ENCODE results near the gene USP3. TPM values are rescaled to one million over a fixed set of nuclear protein-coding genes. Genes with fewer than 3 reads are reported as not detected.
"Not testable (repeated sequence)": the region's sequence is repeated elsewhere in the genome, so short reads cannot be mapped to it uniquely, and the experiment has no call there.

Gene USP3
- total and polyA plus RNA-seq, 9 donors: 15.0 to 34.5 (median 22.0) TPM

- Histone ChIP-seq H3K9me3 (replicated peaks; ENCODE audit: control insufficient read depth, low read depth, low read length) (no peaks in the 10 kb centered on the region), H3K27ac (ENCODE audit: low read length) (no peak overlapping the region), H3K4me3 (ENCODE audit: low read length) (no peak overlapping the region), H3K27me3 (ENCODE audit: control insufficient read depth, insufficient read depth, low read length) (no peaks in the 10 kb centered on the region), H3K4me1 (ENCODE audit: control insufficient read depth, insufficient read depth, low read length) (no peaks in the 10 kb centered on the region), H3K36me3 (ENCODE audit: control insufficient read depth, insufficient read depth, low read length) (no peaks in the 10 kb centered on the region)
- DNase-seq: no peak
- no CpG with 5 or more reads among the region's 6 CpGs for WGBS (ENCODE audit: insufficient coverage)
Measured at GRCh38 chr15:63513271-63513670, 8.9 kb downstream of the USP3 start.

- no CpG with 5 or more reads among the region's 3 CpGs for WGBS (ENCODE audit: insufficient coverage)
- Histone ChIP-seq H3K9me3 (replicated peaks; ENCODE audit: control insufficient read depth, low read depth, low read length) (no peaks in the 10 kb centered on the region), H3K36me3 (ENCODE audit: control insufficient read depth, insufficient read depth, low read length) (no peaks in the 10 kb centered on the region), H3K4me1 (ENCODE audit: control insufficient read depth, insufficient read depth, low read length) (no peaks in the 10 kb centered on the region), H3K27me3 (ENCODE audit: control insufficient read depth, insufficient read depth, low read length) (no peaks in the 10 kb centered on the region), H3K27ac (ENCODE audit: low read length) (no peak overlapping the region), H3K4me3 (ENCODE audit: low read length) (no peak overlapping the region)
- DNase-seq: no peak
Measured at GRCh38 chr15:63513728-63514127, 9.3 kb downstream of the USP3 start.

GRCh38 chr15:63514531-63514943, 10.1 kb downstream of the USP3 start:
- WGBS (ENCODE audit: insufficient coverage): no CpG with 5 or more reads among the region's 1 CpG
- DNase-seq: no peak
- H3K27ac ChIP-seq (ENCODE audit: low read length): no peak overlapping the region
- no peaks in the 10 kb centered on the region for H3K9me3 ChIP-seq (replicated peaks; ENCODE audit: control insufficient read depth, low read depth, low read length)
- H3K4me1 ChIP-seq (ENCODE audit: control insufficient read depth, insufficient read depth, low read length): no peaks in the 10 kb centered on the region
- no peaks in the 10 kb centered on the region for H3K36me3 ChIP-seq (ENCODE audit: control insufficient read depth, insufficient read depth, low read length)
- no peaks in the 10 kb centered on the region for H3K27me3 ChIP-seq (ENCODE audit: control insufficient read depth, insufficient read depth, low read length)
- H3K4me3 ChIP-seq (ENCODE audit: low read length): no peak overlapping the region

- Histone ChIP-seq H3K4me1 (ENCODE audit: control insufficient read depth, insufficient read depth, low read length) (peaks cover 11% of the 10 kb centered on the region), H3K27ac (ENCODE audit: low read length) (no peak overlapping the region), H3K4me3 (ENCODE audit: low read length) (no peak overlapping the region), H3K9me3 (replicated peaks; ENCODE audit: control insufficient read depth, low read depth, low read length) (no peaks in the 10 kb centered on the region), H3K27me3 (ENCODE audit: control insufficient read depth, insufficient read depth, low read length) (no peaks in the 10 kb centered on the region), H3K36me3 (ENCODE audit: control insufficient read depth, insufficient read depth, low read length) (no peaks in the 10 kb centered on the region)
- DNase-seq: no peak
Measured at GRCh38 chr15:63517202-63517601, 12.8 kb downstream of the USP3 start.

GRCh38 chr15:63517628-63518027, 13.2 kb downstream of the USP3 start:
- Histone ChIP-seq H3K27ac (ENCODE audit: low read length) (no peak overlapping the region), H3K4me3 (ENCODE audit: low read length) (no peak overlapping the region), H3K9me3 (replicated peaks; ENCODE audit: control insufficient read depth, low read depth, low read length) (no peaks in the 10 kb centered on the region), H3K4me1 (ENCODE audit: control insufficient read depth, insufficient read depth, low read length) (peaks cover 12% of the 10 kb centered on the region), H3K27me3 (ENCODE audit: control insufficient read depth, insufficient read depth, low read length) (no peaks in the 10 kb centered on the region), H3K36me3 (ENCODE audit: control insufficient read depth, insufficient read depth, low read length) (no peaks in the 10 kb centered on the region)
- WGBS (ENCODE audit: insufficient coverage): 86% methylated on average over 1 of the region's 1 CpG
- DNase-seq: no peak

- WGBS (ENCODE audit: insufficient coverage): no CpG with 5 or more reads among the region's 4 CpGs
- no peaks in the 10 kb centered on the region for H3K36me3 ChIP-seq (ENCODE audit: control insufficient read depth, insufficient read depth, low read length)
Measured at GRCh38 chr15:63519041-63519440, 14.6 kb downstream of the USP3 start.

GRCh38 chr15:63519548-63520178, 15.3 kb downstream of the USP3 start:
- Histone ChIP-seq H3K27ac (ENCODE audit: low read length) (no peak overlapping the region), H3K4me1 (ENCODE audit: control insufficient read depth, insufficient read depth, low read length) (peaks cover 17% of the 10 kb centered on the region), H3K36me3 (ENCODE audit: control insufficient read depth, insufficient read depth, low read length) (peaks cover 2% of the 10 kb centered on the region), H3K4me3 (ENCODE audit: low read length) (no peak overlapping the region), H3K9me3 (replicated peaks; ENCODE audit: control insufficient read depth, low read depth, low read length) (no peaks in the 10 kb centered on the region), H3K27me3 (ENCODE audit: control insufficient read depth, insufficient read depth, low read length) (no peaks in the 10 kb centered on the region)
- WGBS (ENCODE audit: insufficient coverage): 88% methylated on average over 3 of the region's 7 CpGs
- DNase-seq: no peak

More at GRCh38 chr15:63519041-63519440, 14.6 kb downstream of the USP3 start:
- Histone ChIP-seq H3K4me3 (ENCODE audit: low read length) (no peak overlapping the region), H3K27ac (ENCODE audit: low read length) (no peak overlapping the region), H3K27me3 (ENCODE audit: control insufficient read depth, insufficient read depth, low read length) (no peaks in the 10 kb centered on the region), H3K4me1 (ENCODE audit: control insufficient read depth, insufficient read depth, low read length) (peaks cover 15% of the 10 kb centered on the region), H3K9me3 (replicated peaks; ENCODE audit: control insufficient read depth, low read depth, low read length) (no peaks in the 10 kb centered on the region)
- no peak for DNase-seq

- WGBS (ENCODE audit: insufficient coverage): 64% methylated on average over 4 of the region's 7 CpGs
- peaks cover 17% of the 10 kb centered on the region for H3K4me1 ChIP-seq (ENCODE audit: control insufficient read depth, insufficient read depth, low read length)
Measured at GRCh38 chr15:63520462-63520861, 16.1 kb downstream of the USP3 start.

GRCh38 chr15:63522225-63522578, 17.8 kb downstream of the USP3 start:
- WGBS (ENCODE audit: insufficient coverage): 51% methylated on average over 2 of the region's 3 CpGs

More at GRCh38 chr15:63520462-63520861, 16.1 kb downstream of the USP3 start:
- DNase-seq; H3K4me3 ChIP-seq (ENCODE audit: low read length); H3K36me3 ChIP-seq (ENCODE audit: control insufficient read depth, insufficient read depth, low read length); H3K27me3 ChIP-seq (ENCODE audit: control insufficient read depth, insufficient read depth, low read length); H3K9me3 ChIP-seq (replicated peaks; ENCODE audit: control insufficient read depth, low read depth, low read length); H3K27ac ChIP-seq (ENCODE audit: low read length): not testable (repeated sequence)

GRCh38 chr15:63523306-63523990, 19.1 kb downstream of the USP3 start:
- Histone ChIP-seq H3K36me3 (ENCODE audit: control insufficient read depth, insufficient read depth, low read length) (peaks cover 2% of the 10 kb centered on the region), H3K27ac (ENCODE audit: low read length) (peak overlapping the region; percentile 8), H3K9me3 (replicated peaks; ENCODE audit: control insufficient read depth, low read depth, low read length) (no peaks in the 10 kb centered on the region), H3K4me1 (ENCODE audit: control insufficient read depth, insufficient read depth, low read length) (peaks cover 17% of the 10 kb centered on the region), H3K4me3 (ENCODE audit: low read length) (no peak overlapping the region), H3K27me3 (ENCODE audit: control insufficient read depth, insufficient read depth, low read length) (no peaks in the 10 kb centered on the region)
- no peak for DNase-seq
- 80% methylated on average over 3 of the region's 4 CpGs for WGBS (ENCODE audit: insufficient coverage)

More at GRCh38 chr15:63522225-63522578, 17.8 kb downstream of the USP3 start:
- H3K36me3 ChIP-seq (ENCODE audit: control insufficient read depth, insufficient read depth, low read length): peaks cover 2% of the 10 kb centered on the region
- no peak overlapping the region for H3K4me3 ChIP-seq (ENCODE audit: low read length)
- H3K9me3 ChIP-seq (replicated peaks; ENCODE audit: control insufficient read depth, low read depth, low read length): no peaks in the 10 kb centered on the region
- DNase-seq: peak; percentile 85
- H3K4me1 ChIP-seq (ENCODE audit: control insufficient read depth, insufficient read depth, low read length): peaks cover 17% of the 10 kb centered on the region
- no peaks in the 10 kb centered on the region for H3K27me3 ChIP-seq (ENCODE audit: control insufficient read depth, insufficient read depth, low read length)
- H3K27ac ChIP-seq (ENCODE audit: low read length): peak overlapping the region; percentile 83

Data from muscle of leg (tissue), 11 donors.